OCI-LY7 (cell line): ENCODE data around the gene COL23A1. TPM values are rescaled to one million over a fixed set of nuclear protein-coding genes. Genes with fewer than 3 reads are reported as not detected.

Experiments used
- BruUV-seq: library from RNA; stranded (reverse); fragments of 400-500 nt; replicated peaks from 2 replicates; lab custom pipeline; 2021; lab: Mats Ljungman, UMichigan
- CTCF ChIA-PET: fragments of 300-600 bp; sonication (Branson Sonifier 250); formaldehyde crosslinking; loops from one replicate; lab custom pipeline; 2022; ENCODE audit warnings: antibody characterized with exemption; ENCODE audit not compliant: unreplicated experiment; lab: Charles Lee
- POLR2A ChIA-PET: fragments of 300-600 bp; sonication (Branson Sonifier 250); formaldehyde crosslinking; loops from one replicate; lab custom pipeline; 2022; ENCODE audit warnings: antibody characterized with exemption; lab: Charles Lee
- DNase-seq: peaks from one replicate; pipeline ENCODE4 v3.0.0-alpha.2; 2015; ENCODE audit warnings: low spot score
- H2AFZ ChIP-seq: fragments of 200-600 bp; sonication (generic), shearing (Covaris generic); 2 replicates; pipeline ENCODE4 v1.6.1; 2014; ENCODE audit warnings: mild to moderate bottlenecking, antibody characterized with exemption, low read length, moderate library complexity
- H3K27ac ChIP-seq: fragments of 200-600 bp; sonication (generic); 2 replicates; pipeline ENCODE4 v1.5.1; 2014; ENCODE audit warnings: mixed run types, low read depth, mild to moderate bottlenecking, moderate library complexity, low read length, inconsistent platforms; ENCODE audit not compliant: poor library complexity, severe bottlenecking
- H3K36me3 ChIP-seq: fragments of 200-600 bp; sonication (generic); 2 replicates; pipeline ENCODE4 v1.6.1; 2014; ENCODE audit warnings: mild to moderate bottlenecking, antibody characterized with exemption, low read length, moderate library complexity, mixed read lengths; ENCODE audit not compliant: insufficient read depth
- H3K4me1 ChIP-seq: fragments of 200-600 bp; sonication (generic); 2 replicates; pipeline ENCODE4 v1.5.1; 2014; ENCODE audit warnings: mild to moderate bottlenecking, low read length; ENCODE audit not compliant: insufficient read depth, poor library complexity, severe bottlenecking
- H3K4me2 ChIP-seq: fragments of 200-600 bp; sonication (generic); 2 replicates; pipeline ENCODE4 v1.6.1; 2014; ENCODE audit warnings: mild to moderate bottlenecking, low read length
- H3K4me3 ChIP-seq: fragments of 200-600 bp; sonication (generic); 2 replicates; pipeline ENCODE4 v1.5.1; 2014; ENCODE audit warnings: mild to moderate bottlenecking, low read depth, low read length; ENCODE audit not compliant: poor library complexity, severe bottlenecking
- H3K79me2 ChIP-seq: fragments of 200-600 bp; sonication (generic); 2 replicates; pipeline ENCODE4 v1.6.1; 2016; ENCODE audit warnings: low read depth, mild to moderate bottlenecking, low read length, moderate library complexity, mixed read lengths; ENCODE audit not compliant: insufficient read depth
- H3K9me2 ChIP-seq: fragments of 200-600 bp; sonication (generic); 2 replicates; pipeline ENCODE4 v1.6.1; 2016; ENCODE audit warnings: mild to moderate bottlenecking, low read length, mixed read lengths; ENCODE audit not compliant: insufficient read depth
- H3K9me3 ChIP-seq: fragments of 200-600 bp; sonication (generic); 2 replicates; pipeline ENCODE4 v1.6.1; 2014; ENCODE audit warnings: mild to moderate bottlenecking, mixed run types, low read length, mixed read lengths
- H4K20me1 ChIP-seq: fragments of 200-600 bp; sonication (generic); 2 replicates; pipeline ENCODE4 v1.6.1; 2014; ENCODE audit warnings: mild to moderate bottlenecking, antibody characterized with exemption, low read length, moderate library complexity, mixed read lengths; ENCODE audit not compliant: insufficient read depth
- EZH2phosphoT487 ChIP-seq: fragments of 200-600 bp; sonication (generic); IDR thresholded peaks from 2 replicates; pipeline ENCODE4 v1.6.1; 2018; ENCODE audit warnings: low read depth, borderline replicate concordance, mild to moderate bottlenecking, mixed run types, antibody characterized with exemption, low read length, moderate library complexity, mixed read lengths
- intact Hi-C: fragments of 100-400 bp; cut with micrococcal nuclease; formaldehyde crosslinking; loops from one replicate; pipeline ENCODE4 v1.10.0; 2022; ENCODE audit not compliant: unreplicated experiment
- total RNA-seq, 2 experiments: library from RNA; depleted of rRNA in 1 of 2; stranded (reverse); fragments of >200 nt in 1 of 2; shearing (Covaris generic) in 1 of 2; gene quantifications; 2 replicates each; pipeline ENCODE4 v1.2.3, GENCODE V29; 2014 to 2022
- TF ChIP-seq, protein P1 (sequence below): fragments of 200-600 bp; sonication (generic); conservative IDR thresholded peaks from 2 replicates; pipeline ENCODE4 v1.5.1; 2014; ENCODE audit warnings: mild to moderate bottlenecking, antibody characterized with exemption, low read length, moderate library complexity, mixed read lengths

COL23A1 gene
- total RNA-seq, 2 experiments from 2014 or later = 0.53 TPM; not detected in 1

DNA sequence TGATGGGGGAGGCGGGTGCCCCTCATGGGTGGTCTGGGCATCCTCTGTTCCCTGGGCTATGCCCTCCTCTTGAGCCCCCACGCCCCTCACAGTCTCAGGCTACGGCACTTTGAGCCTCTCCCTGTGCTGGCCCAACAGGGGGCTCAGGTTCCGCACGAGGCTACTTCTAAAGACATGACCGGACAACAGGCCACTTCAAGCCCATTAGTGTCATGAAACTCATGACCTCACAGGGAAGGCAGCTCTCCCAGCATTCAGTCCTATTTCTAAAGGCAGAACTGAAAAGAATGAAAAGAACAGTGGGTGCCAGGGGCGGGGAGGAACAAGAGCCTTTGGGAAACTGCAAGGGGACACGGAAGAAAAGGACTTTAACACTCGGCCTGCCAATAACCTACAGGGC, 45.0 kb downstream of the COL23A1 start:
- POLR2A ChIA-PET = no interaction called here
- H2AFZ ChIP-seq = no peak overlapping the region

DNA sequence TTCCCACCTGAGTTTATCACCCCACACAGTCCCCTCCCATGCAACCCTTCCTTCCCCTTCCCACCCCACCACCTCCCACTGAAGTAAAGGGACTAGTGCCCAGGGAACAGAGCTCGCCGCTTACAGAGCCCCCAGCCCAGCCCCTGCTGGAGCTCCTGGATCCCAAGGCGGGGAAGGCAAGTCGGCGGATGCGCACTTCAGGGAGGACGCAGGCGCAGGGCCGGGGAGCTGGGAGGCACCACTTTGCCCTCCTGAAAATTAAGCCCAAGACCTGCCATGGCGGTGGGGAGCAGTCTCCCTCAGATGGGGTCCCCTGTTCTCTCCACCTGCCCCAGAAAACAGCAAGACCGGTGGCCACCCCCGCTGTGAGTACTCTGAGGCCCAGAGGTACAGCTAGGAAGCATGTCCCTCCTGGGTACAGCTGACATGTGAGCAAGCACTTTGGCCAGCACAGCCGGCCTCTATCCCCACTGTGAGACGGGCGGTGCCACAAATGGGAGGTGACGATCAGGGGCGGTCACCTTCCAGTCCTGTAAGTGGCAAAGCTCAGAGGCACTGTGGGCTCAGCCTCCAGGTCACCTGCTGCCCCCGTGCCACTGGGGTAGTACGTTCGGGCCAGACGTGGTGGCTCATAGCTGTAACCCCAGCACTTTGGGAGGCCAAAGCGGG, 45.9 kb downstream of the COL23A1 start:
- H3K9me3 ChIP-seq = no peaks in the 10 kb centered on the region

More for the DNA sequence above, 45.0 kb downstream of the COL23A1 start:
- no TSS peak for BruUV-seq
- CTCF ChIA-PET = no interaction called here
- H3K36me3 ChIP-seq = no peaks in the 10 kb centered on the region
- intact Hi-C loops = no loop called here
- H3K79me2 ChIP-seq = no peaks in the 10 kb centered on the region
- no peaks in the 10 kb centered on the region for H4K20me1 ChIP-seq
- no peaks in the 10 kb centered on the region for H3K9me3 ChIP-seq
- TF ChIP-seq, protein P1, sequence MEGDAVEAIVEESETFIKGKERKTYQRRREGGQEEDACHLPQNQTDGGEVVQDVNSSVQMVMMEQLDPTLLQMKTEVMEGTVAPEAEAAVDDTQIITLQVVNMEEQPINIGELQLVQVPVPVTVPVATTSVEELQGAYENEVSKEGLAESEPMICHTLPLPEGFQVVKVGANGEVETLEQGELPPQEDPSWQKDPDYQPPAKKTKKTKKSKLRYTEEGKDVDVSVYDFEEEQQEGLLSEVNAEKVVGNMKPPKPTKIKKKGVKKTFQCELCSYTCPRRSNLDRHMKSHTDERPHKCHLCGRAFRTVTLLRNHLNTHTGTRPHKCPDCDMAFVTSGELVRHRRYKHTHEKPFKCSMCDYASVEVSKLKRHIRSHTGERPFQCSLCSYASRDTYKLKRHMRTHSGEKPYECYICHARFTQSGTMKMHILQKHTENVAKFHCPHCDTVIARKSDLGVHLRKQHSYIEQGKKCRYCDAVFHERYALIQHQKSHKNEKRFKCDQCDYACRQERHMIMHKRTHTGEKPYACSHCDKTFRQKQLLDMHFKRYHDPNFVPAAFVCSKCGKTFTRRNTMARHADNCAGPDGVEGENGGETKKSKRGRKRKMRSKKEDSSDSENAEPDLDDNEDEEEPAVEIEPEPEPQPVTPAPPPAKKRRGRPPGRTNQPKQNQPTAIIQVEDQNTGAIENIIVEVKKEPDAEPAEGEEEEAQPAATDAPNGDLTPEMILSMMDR = no peak
- TF ChIP-seq EZH2phosphoT487 = no peak
- no peak overlapping the region for H3K4me3 ChIP-seq
- H3K9me2 ChIP-seq = no peaks in the 10 kb centered on the region
- H3K4me2 ChIP-seq = no peak overlapping the region
- DNase-seq = no peak
- H3K4me1 ChIP-seq = no peaks in the 10 kb centered on the region
- no peak overlapping the region for H3K27ac ChIP-seq

More for the DNA sequence above, 45.9 kb downstream of the COL23A1 start:
- Histone ChIP-seq H3K27ac (no peak overlapping the region), H3K4me3 (no peak overlapping the region), H2AFZ (no peak overlapping the region), H3K9me2 (no peaks in the 10 kb centered on the region), H3K36me3 (no peaks in the 10 kb centered on the region), H3K4me2 (no peak overlapping the region), H3K4me1 (no peaks in the 10 kb centered on the region), H4K20me1 (no peaks in the 10 kb centered on the region), H3K79me2 (no peaks in the 10 kb centered on the region)
- ChIA-PET POLR2A (no interaction called here), CTCF (no interaction called here)
- BruUV-seq = no TSS peak
- intact Hi-C loops = no loop called here
- TF ChIP-seq, protein P1 = no peak
- TF ChIP-seq EZH2phosphoT487 = no peak
- DNase-seq = no peak
